Activated naive CD4-positive, alpha-beta T cell treated with anti-CD3 and anti-CD28 coated beads, Interleukin-2, amount 50 U/mL, for 24 hours (primary cell): ENCODE data around the gene FAM76A.
A peak's percentile ranks its signal among the peaks of the same experiment; 100 is the strongest.
"Not testable (repeated sequence)": the region's sequence is repeated elsewhere in the genome, so short reads cannot be mapped to it uniquely, and the experiment has no call there.

Source experiments
- H3K27ac Mint-ChIP-seq: one replicate; pipeline ENCODE4 v1.8.0; 2021; ENCODE audit warnings: mild to moderate bottlenecking, mixed read lengths
- H3K27me3 Mint-ChIP-seq: one replicate; pipeline ENCODE4 v1.8.0; 2021; ENCODE audit warnings: mixed read lengths
- H3K36me3 Mint-ChIP-seq: one replicate; pipeline ENCODE4 v1.8.0; 2021; ENCODE audit warnings: mixed read lengths
- H3K4me1 Mint-ChIP-seq: one replicate; pipeline ENCODE4 v1.8.0; 2021; ENCODE audit warnings: mixed read lengths
- H3K4me3 Mint-ChIP-seq: one replicate; pipeline ENCODE4 v1.8.0; 2021; ENCODE audit warnings: mild to moderate bottlenecking, mixed read lengths
- H3K9me3 Mint-ChIP-seq: one replicate; pipeline ENCODE4 v1.8.0; 2021; ENCODE audit warnings: mixed read lengths

Gene FAM76A

DNA sequence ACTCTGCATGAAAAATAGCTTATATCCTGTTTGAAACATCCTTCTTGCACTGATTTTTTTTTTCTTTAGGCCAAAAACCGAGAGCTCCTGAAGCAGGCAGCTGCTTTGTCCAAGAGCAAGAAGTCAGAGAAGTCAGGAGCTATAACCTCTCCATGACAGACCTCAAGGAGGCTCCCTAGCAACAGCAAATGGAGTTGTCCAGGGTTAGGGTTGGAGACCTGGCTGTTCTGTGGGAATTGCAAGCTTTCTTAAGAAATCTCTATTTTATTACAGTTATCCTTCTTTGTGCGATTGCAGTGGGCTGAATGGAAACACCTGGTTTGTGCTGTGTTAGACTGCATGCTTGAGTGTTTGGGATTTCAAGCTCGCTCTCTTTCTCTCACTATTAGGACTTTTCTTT, 34.7 kb downstream of the FAM76A start:
- H3K27ac Mint-ChIP-seq, result peak overlapping the region; percentile 69
- no peak overlapping the region for H3K4me3 Mint-ChIP-seq
- no peaks in the 10 kb centered on the region for H3K27me3 Mint-ChIP-seq
- H3K4me1 Mint-ChIP-seq, result no peaks in the 10 kb centered on the region
- H3K9me3 Mint-ChIP-seq, result no peaks in the 10 kb centered on the region
- H3K36me3 Mint-ChIP-seq, result peaks cover 6% of the 10 kb centered on the region

DNA sequence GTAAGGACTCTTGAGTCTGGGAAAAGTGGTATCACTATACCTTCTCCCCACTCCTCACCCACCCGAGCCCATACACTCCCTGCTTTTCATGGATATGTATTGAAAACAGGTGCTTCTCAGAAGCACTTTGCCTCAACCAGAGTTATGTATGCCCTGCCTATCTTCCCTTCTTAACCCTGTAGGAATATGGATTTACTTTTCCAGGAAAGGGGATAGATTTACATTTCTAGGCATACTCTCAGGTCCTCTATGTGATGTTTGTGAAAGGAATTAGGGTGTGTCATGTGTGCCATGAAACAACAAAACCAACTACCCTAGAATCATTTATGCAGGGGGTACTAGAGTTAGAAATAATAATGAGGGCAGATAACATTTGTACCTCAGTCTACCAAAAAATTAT, 36.3 kb downstream of the FAM76A start:
- Mint-ChIP-seq H3K27ac (no peak overlapping the region), H3K4me1 (no peaks in the 10 kb centered on the region), H3K4me3 (no peak overlapping the region), H3K36me3 (peaks cover 6% of the 10 kb centered on the region), H3K9me3 (no peaks in the 10 kb centered on the region), H3K27me3 (no peaks in the 10 kb centered on the region)

DNA sequence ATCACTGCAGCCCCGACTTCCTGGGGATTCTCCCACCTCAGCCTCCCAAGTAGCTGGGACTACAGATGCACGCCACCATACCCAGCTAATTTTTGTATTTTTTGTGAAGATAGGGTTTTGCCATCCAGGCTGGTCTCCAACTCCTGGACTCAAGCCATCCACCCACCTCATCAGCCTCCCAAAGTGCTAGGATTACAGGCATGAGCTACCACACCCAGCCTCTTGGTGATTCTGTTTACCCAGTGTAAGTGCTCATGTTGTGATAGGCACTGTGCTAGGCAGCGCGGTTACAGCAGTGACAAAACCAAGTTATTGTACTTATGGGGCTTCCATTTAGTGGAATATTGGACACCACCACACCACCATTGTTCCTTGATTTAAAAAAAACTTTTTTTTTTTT, 37.6 kb downstream of the FAM76A start:
- no peak overlapping the region for H3K27ac Mint-ChIP-seq
- H3K4me3 Mint-ChIP-seq, result no peak overlapping the region
- no peaks in the 10 kb centered on the region for H3K27me3 Mint-ChIP-seq
- no peaks in the 10 kb centered on the region for H3K9me3 Mint-ChIP-seq
- H3K36me3 Mint-ChIP-seq, result peaks cover 3% of the 10 kb centered on the region
- H3K4me1 Mint-ChIP-seq, result no peaks in the 10 kb centered on the region

DNA sequence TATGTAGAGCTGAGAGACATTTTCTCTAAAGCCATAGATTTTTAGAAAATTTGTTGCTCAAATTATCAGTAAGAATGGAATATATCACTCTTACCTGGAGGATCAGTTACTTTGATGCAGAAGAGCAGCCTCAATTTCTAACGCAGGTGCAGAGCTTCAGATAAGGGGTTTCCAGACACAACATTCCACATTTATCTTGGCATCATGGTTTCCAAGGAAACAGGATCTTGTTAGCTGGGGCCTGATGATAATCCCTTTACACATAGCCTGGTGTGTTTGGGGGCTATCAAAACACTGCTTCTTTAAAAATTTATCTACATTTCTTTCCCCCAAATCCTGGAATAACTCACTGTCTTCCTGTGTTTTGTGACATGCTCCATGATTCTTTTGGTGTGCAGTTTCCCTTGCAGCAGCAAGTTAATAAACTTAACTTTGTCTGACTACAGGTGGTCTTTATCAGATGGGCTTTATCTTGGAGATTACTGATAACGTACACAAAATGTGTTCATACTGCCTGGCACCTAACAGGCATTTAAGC, 44.6 kb downstream of the FAM76A start:
- Mint-ChIP-seq H3K27me3 (no peaks in the 10 kb centered on the region), H3K4me3 (no peak overlapping the region), H3K27ac (no peak overlapping the region), H3K36me3 (no peaks in the 10 kb centered on the region), H3K4me1 (peaks cover 20% of the 10 kb centered on the region), H3K9me3 (no peaks in the 10 kb centered on the region)

DNA sequence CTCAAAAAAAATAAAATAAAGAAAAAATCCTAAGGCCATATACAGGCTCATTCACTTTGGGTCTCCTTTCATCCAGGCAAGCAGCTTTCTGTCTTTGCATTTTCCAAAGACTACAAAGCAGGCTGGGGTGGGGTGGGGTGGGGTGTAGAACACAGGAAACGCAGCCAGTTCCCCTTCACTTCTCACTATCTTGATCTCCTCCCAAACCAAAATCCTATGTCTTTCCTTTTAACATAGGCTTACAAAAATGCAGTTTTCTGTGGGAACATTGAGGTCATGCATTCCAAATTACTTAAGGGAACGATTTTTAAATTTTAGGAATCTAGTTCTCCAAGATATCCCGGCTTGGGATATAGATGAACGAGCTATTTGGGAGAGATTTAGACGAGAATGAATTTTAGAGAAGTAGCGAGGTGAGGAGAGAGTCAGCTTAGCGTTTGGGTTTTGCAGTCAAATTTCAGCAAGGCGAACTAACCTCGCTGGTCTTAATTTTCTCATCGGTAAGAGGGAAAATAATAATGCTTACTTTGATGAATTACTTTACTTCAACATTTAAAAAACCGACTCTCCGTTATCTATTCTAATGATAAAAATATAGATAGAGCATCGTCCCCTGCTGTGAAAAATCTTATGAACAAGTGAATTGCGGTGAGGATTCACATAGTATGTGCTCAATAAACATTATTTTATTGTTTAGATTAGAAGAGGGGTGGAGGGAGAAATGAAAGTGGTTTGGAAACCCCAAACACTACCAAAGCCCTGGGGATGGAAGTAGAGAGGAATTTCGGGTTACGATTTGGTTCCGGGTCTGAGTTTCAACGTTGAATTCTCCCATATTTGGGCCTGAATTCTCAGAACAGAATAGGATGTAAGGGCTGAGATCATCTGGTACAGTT, 46.5 kb downstream of the FAM76A start:
- Mint-ChIP-seq H3K4me3 (peak overlapping the region; percentile 93), H3K36me3 (peaks cover 5% of the 10 kb centered on the region), H3K9me3 (no peaks in the 10 kb centered on the region), H3K27ac (peak overlapping the region; percentile 98), H3K4me1 (peaks cover 33% of the 10 kb centered on the region), H3K27me3 (no peaks in the 10 kb centered on the region)

DNA sequence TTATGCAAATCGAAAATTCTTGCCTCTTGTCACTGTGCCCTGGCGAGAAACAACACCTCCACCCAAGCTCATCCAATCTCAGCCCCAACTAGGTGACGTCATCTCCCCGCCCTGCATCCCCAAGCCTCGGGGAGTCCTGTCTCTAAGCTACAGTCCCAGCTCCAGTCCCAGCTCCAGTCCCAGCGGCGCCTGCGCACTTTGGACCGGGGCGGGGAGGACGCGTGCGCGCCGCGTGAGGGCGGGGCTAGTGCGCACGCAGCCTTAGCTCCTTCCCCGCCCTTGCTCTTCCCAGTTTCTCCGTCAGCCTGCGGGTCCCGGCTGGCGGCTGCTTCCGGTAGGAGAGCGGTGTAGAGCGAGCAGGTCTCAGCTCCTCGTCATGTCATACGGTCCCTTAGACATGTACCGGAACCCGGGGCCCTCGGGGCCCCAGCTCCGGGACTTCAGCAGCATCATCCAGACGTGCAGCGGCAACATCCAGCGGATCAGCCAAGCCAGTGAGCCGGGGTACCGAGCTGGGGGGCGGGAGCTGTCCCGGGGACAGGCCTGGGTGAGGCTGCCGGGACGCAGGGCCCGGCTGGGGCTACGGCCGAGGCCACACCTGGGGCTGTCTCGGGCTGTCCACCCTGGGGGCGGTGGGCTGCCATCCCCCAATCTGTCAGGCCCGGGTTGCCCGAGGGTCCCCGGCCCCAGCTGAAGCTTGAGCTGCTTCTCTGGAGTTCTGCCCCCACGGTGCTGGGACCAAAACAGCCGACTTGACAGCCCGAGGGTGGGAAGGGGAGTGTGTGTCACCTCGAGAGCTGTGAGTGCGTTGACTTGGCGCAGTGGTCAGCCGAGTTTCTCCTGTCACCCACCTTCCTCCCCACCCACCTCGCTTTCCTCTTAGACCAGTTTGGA, 47.4 kb downstream of the FAM76A start, which contains the start of gene STX12:
Gene STX12 (plus strand): TSS at position 288 of the 894 bp plus-strand sequence. CDS start 89 bp downstream, at position 377.
- Mint-ChIP-seq H3K36me3 (peaks cover 5% of the 10 kb centered on the region), H3K27me3 (no peaks in the 10 kb centered on the region), H3K4me1 (peaks cover 37% of the 10 kb centered on the region), H3K27ac (peak within 1 kb of the TSS; percentile 98), H3K4me3 (peak within 1 kb of the TSS; percentile 93), H3K9me3 (no peaks in the 10 kb centered on the region)

DNA sequence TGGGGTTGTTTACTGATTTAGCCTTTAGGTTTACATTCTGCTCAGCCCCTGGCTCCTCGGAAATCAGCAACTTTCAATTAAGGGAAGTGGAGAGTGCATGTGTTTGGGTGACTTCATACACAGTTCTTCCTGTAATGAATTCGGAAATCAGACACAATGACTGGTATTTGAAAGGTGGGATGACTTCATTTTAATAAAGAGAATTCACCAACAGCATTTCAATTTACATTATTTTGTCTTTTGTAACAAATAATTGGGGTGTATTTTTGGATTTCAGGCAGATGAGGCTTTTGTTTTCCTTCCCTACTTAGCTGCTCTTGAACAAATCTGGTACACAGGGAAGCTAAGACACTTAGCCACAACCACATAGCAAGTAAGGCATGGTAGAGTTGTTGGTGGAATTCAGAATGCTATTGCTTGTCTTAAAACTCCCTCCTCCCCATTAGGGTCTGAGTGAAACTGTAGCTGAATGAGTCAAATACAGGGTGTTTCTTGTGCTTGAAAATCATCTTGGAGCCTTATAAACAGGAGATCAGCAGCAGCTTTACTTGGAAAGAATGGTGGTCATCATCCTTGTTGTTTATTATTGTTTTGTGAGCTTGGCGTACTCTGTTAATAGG, 48.2 kb downstream of the FAM76A start:
- H3K4me1 Mint-ChIP-seq, result peaks cover 39% of the 10 kb centered on the region
- peak overlapping the region; percentile 98 for H3K27ac Mint-ChIP-seq
- no peaks in the 10 kb centered on the region for H3K9me3 Mint-ChIP-seq
- H3K36me3 Mint-ChIP-seq, result peaks cover 5% of the 10 kb centered on the region
- H3K27me3 Mint-ChIP-seq, result no peaks in the 10 kb centered on the region
- H3K4me3 Mint-ChIP-seq, result peak overlapping the region; percentile 93

DNA sequence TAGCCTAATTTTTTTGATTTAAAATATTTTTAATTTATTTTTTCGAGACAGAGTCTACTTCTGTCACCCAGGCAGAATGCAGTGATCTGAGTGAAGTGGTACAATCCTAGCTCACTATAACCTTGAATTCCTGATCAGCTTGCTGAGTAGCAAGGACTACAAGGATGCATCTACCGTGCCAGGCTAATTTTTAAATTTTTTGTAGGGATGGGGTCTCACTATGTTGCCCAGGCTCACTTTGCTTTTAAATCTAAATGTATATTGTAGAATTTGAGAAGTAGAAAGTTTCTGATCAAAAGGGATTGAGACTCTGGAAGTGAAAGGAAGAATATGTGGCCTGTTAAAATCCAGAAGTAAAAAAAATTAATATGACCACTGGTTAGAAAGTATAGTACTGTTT, 48.9 kb downstream of the FAM76A start:
- peaks cover 42% of the 10 kb centered on the region for H3K4me1 Mint-ChIP-seq
- H3K36me3 Mint-ChIP-seq, result peaks cover 5% of the 10 kb centered on the region
- no peak overlapping the region for H3K4me3 Mint-ChIP-seq
- H3K27ac Mint-ChIP-seq, result no peak overlapping the region
- no peaks in the 10 kb centered on the region for H3K27me3 Mint-ChIP-seq
- no peaks in the 10 kb centered on the region for H3K9me3 Mint-ChIP-seq

DNA sequence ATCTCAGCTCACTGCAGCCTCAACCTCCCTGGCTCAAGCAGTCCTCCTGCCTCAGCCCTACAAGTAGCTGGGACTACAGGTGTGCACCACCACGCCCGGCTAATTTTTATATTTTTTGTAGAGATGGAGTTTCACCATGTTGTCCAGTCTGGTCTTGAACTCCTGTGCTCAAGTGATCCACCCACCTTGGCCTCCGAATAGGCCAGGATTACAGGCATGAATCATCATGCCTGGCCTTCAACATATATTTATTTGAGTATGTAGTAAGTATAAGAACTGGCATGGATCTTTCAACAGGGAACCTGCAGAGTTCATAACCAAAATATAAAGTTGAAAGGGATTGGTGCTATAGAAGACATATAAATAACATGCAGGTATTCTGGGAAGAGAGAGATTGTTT, 49.6 kb downstream of the FAM76A start:
- H3K27ac Mint-ChIP-seq, result peak overlapping the region; percentile 18
- not testable (repeated sequence) for H3K36me3 Mint-ChIP-seq, H3K9me3 Mint-ChIP-seq, H3K4me3 Mint-ChIP-seq, H3K27me3 Mint-ChIP-seq
- peaks cover 47% of the 10 kb centered on the region for H3K4me1 Mint-ChIP-seq

DNA sequence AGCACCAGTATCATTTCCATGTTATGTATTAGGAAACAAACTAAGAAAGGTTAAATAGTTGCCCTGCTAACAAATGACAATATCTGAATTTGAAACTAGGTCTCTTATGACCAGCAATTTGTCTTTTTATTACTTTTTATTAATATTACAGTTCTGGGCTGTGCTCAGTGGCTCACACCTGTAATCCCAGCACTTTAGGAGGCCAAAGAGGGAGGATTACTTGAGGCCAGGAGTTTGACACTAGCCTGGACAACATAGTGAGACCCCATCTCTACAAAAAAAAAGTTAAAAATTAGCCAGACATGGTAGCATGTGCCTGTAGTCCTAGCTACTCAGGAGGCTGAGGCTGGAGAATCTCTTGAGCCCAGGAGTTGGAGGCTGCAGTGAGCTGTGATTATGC, 50.5 kb downstream of the FAM76A start:
- H3K27me3 Mint-ChIP-seq, H3K36me3 Mint-ChIP-seq, H3K27ac Mint-ChIP-seq, H3K4me3 Mint-ChIP-seq, H3K9me3 Mint-ChIP-seq: not testable (repeated sequence)
- H3K4me1 Mint-ChIP-seq, result peaks cover 48% of the 10 kb centered on the region

DNA sequence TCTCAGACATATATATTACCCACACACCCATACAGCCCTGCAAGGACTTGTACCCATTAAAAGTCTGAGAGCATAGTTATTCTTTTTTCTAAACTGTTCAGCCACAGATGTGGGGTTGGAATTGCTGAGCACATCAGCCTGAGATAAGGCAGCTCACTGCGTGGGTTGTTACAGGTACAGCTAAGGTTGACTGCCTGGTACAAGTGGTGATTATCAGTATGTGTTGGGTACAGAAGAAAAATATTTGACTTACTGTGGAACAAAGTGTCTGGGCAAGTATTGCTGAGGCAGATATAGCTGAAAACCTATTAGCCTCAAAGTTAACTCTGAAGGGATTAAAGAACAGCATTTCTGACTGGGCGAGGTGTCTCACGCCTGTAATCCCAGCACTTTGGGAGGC, 52.3 kb downstream of the FAM76A start:
- H3K27me3 Mint-ChIP-seq, result no peaks in the 10 kb centered on the region
- H3K4me1 Mint-ChIP-seq, result peaks cover 50% of the 10 kb centered on the region
- H3K36me3 Mint-ChIP-seq, result peaks cover 5% of the 10 kb centered on the region
- H3K27ac Mint-ChIP-seq, result no peak overlapping the region
- no peak overlapping the region for H3K4me3 Mint-ChIP-seq
- no peaks in the 10 kb centered on the region for H3K9me3 Mint-ChIP-seq

DNA sequence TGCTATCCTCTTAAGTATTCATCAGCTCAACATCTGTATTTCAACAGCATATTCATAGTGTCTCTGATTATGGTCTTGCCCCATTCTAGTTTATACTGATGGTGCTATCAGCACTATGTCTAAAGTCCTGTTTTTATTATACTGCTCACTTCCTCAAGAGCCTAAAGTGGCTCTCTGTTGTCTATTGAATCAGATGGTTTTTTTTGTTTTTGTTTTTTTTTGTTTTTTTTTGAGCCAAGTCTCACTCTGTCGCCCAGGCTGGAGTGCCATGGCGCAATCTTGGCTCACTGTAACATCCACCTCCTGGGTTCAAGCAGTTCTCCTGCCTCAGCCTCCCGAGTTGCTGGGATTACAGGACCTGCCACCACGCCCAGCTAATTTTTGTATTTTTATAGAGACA, 53.4 kb downstream of the FAM76A start:
- Mint-ChIP-seq H3K4me1 (peaks cover 47% of the 10 kb centered on the region), H3K27ac (peak overlapping the region; percentile 76), H3K9me3 (no peaks in the 10 kb centered on the region), H3K27me3 (no peaks in the 10 kb centered on the region), H3K36me3 (peaks cover 5% of the 10 kb centered on the region), H3K4me3 (no peak overlapping the region)

DNA sequence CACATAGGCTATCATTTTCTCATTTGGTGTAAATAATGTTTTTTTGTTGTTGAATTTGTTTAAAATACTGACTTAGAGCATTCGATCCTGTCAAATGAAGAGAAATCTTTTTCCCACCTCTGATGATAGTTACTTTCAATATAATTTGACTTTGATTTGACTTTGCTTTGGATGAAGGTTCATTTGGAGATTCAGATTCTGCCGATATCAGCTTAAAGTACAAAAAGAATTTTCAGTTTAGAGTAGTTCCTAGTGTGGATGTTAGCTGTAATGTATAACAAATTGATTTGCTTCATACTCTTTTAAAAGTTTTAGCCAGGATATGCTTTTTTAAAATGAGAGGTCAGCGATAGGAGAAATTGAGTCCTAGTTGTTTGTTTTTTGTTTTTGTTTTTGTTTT, 57.2 kb downstream of the FAM76A start:
- H3K9me3 Mint-ChIP-seq, result no peaks in the 10 kb centered on the region
- no peak overlapping the region for H3K4me3 Mint-ChIP-seq
- no peak overlapping the region for H3K27ac Mint-ChIP-seq
- no peaks in the 10 kb centered on the region for H3K27me3 Mint-ChIP-seq
- H3K4me1 Mint-ChIP-seq, result peaks cover 51% of the 10 kb centered on the region
- H3K36me3 Mint-ChIP-seq, result peaks cover 2% of the 10 kb centered on the region

DNA sequence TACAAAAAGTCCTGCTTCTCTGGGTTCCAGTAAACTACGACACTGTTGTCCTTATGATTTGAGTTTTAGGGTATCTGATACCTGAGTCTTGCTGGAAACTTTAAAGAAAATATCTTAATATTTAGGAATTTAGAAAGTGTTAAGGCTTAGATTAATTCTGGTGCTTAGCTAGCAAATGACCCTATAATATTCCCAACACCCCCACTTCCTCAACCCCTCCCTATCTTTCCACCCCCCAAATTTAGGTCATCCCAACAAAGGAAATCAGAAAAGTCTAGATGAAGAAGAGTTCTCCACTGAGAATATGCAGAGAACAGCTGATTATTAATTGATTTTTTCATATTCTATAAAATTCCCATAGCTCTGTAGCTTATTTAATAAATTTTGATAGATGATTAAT, 58.9 kb downstream of the FAM76A start:
- Mint-ChIP-seq H3K27ac (no peak overlapping the region), H3K36me3 (peaks cover 4% of the 10 kb centered on the region)

DNA sequence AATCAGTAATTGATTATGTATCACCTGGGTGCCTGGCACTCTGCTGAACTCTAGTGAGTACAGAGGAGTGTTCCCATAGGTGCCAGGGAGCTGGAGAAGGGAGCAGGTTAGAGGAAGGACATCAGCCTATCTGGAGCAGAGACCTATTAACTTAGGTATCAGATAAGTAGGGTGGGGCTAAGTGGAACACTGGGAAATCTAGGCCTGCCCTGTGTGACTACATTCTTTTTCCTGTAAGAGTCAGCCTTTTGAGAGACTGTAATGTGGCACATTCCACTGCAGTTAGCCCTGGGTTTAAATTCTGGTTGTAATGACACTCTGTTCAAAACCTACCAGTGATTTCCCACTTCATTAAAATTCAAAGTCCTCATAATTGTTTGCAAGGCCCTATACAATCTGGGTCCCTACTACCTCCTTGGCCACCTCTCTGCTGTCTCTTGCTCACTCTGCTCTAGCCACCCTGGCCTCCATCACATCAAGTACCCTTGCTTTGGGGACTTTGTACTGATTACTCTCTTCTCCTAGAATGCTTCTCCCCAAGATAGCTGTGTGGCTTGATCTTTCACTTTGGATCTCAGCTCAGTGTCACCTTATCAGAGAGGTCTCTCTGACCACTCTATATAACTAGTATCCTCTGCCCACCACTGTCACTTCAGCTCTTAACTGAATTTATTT, 60.2 kb downstream of the FAM76A start:
- H3K9me3 Mint-ChIP-seq, result no peaks in the 10 kb centered on the region

More for the DNA sequence above, 58.9 kb downstream of the FAM76A start:
- Mint-ChIP-seq H3K27me3 (no peaks in the 10 kb centered on the region), H3K4me3 (no peak overlapping the region), H3K4me1 (peaks cover 48% of the 10 kb centered on the region), H3K9me3 (no peaks in the 10 kb centered on the region)

More for the DNA sequence above, 60.2 kb downstream of the FAM76A start:
- Mint-ChIP-seq H3K36me3 (peaks cover 4% of the 10 kb centered on the region), H3K4me1 (peaks cover 43% of the 10 kb centered on the region), H3K4me3 (no peak overlapping the region), H3K27me3 (no peaks in the 10 kb centered on the region), H3K27ac (peak overlapping the region; percentile 56)
